Right renal cortex interstitium (tissue), 3 donors: ENCODE data around the gene MBD3L4. TPM values are rescaled to one million over a fixed set of nuclear protein-coding genes. Genes with fewer than 3 reads are reported as not detected.
A peak's percentile ranks its signal among the peaks of the same experiment; 100 is the strongest.
"Not testable (repeated sequence)": the region's sequence is repeated elsewhere in the genome, so short reads cannot be mapped to it uniquely, and the experiment has no call there.

Experiments used
- DNase-seq, 3 donors: peaks; one replicate each; pipeline ENCODE4 v3.0.0-alpha.2; 2013; ENCODE audit warnings: low read depth in 3 of 3, low spot score in 2 of 3
- polyA plus RNA-seq, 3 donors: library from polyadenylated mRNA; unstranded; fragments of 120-200 nt; gene quantifications; one replicate each; pipeline ENCODE4 v1.2.1, GENCODE V29; 2013; ENCODE audit not compliant: insufficient read length in 3 of 3

MBD3L4 gene
- polyA plus RNA-seq, 3 donors: not detected

DNA sequence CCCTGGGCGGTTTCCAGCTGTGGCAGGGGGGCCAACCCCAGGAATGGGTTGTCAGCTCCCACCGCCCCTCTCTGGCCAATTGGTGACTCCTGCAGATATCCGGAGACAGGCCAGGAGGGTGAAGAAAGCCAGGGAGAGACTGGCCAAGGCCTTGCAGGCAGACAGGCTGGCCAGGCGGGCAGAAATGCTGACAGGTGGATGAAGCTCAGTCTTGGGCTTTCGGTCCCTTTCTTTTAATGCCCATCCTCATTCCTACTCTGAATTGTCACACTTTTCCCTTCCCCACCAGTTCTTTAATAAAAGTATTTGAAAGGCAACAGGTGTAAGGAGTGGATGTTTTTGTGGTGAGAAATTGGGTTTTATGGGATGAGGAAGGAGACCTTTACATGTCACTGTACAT lies 11.4 kb upstream of the MBD3L4 start:
- not testable (repeated sequence) for DNase-seq

DNA sequence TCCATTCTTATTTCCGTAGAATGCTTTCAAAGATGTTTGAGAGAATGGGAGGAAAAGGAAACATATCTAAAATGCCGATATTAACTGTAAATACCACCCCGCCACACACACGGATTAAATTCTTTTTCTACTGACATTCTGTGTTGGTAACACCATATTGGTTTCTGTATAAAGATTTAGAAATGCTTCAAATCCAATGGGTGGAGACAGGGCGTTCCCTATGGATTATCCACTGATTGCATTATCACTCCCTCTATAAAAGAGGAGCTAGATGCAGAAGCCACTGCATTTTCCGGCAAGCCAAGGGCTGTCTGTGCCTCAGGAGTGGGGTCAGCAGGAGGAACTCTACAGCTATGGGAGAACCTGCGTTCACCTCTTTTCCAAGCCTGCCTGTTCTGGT lies 9.0 kb upstream of the MBD3L4 start, which contains the start of gene MBD3L2:
MBD3L2 (plus strand) TSS at position 301 of the 400 bp plus-strand sequence; CDS start at position 354, 53 bp downstream.
- not testable (repeated sequence) for DNase-seq

DNA sequence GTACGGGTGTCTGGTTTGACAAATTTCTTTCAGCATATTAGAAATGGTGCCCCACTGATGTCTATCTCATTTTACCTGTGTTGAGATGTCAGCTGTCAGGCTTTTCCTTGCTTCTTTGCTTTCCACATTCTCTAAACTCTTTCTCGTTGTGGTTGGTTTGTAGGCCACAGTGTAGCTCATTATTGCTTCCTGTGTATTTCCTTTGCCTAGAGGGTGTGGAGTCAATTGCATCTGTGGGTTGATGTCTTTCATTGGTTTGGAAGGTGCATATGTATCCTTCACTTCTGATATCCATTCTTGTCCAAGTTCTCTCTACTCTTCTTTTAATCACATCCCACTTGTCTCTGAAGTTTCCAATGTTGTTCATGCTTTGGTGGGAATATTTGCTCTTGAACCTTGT lies 1.6 kb upstream of the MBD3L4 start:
- DNase-seq: not testable (repeated sequence)

DNA sequence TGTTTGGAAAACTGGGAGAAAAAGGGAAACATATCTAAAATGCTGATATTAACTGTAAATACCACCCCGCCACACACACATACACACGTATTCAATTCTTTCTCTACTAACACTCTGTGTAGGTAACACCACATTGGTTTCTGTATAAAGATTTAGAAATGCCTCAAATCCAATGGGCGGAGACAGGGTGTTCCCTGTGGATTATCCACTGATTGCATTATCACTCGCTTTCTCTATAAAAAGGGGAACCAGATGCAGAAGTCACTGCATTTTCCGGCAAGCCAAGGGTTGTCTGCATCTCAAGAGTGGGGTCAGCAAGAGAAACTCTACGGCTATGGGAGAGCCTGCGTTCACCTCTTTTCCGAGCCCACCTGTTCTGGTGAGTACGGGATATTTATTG lies 9.7 kb downstream of the MBD3L4 start, which contains the start of gene MBD3L5:
MBD3L5 (plus strand) TSS at position 301 of the 400 bp plus-strand sequence; CDS start at position 335, 34 bp downstream.
- DNase-seq: not testable (repeated sequence)

DNA sequence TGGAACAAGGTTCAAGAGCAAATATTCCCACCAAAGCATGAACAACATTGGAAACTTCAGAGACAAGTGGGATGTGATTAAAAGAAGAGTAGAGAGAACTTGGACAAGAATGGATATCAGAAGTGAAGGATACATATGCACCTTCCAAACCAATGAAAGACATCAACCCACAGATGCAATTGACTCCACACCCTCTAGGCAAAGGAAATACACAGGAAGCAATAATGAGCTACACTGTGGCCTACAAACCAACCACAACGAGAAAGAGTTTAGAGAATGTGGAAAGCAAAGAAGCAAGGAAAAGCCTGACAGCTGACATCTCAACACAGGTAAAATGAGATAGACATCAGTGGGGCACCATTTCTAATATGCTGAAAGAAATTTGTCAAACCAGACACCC lies 11.2 kb downstream of the MBD3L4 start:
- not testable (repeated sequence) for DNase-seq

DNA sequence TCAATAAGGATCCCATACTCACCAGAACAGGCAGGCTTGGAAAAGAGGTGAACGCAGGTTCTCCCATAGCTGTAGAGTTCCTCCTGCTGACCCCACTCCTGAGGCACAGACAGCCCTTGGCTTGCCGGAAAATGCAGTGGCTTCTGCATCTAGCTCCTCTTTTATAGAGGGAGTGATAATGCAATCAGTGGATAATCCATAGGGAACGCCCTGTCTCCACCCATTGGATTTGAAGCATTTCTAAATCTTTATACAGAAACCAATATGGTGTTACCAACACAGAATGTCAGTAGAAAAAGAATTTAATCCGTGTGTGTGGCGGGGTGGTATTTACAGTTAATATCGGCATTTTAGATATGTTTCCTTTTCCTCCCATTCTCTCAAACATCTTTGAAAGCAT lies 18.6 kb downstream of the MBD3L4 start, which contains the start of gene MBD3L2B:
MBD3L2B (minus strand) TSS at position 101 of the 400 bp plus-strand sequence; CDS start at position 67, 34 bp downstream.
- DNase-seq: not testable (repeated sequence)

DNA sequence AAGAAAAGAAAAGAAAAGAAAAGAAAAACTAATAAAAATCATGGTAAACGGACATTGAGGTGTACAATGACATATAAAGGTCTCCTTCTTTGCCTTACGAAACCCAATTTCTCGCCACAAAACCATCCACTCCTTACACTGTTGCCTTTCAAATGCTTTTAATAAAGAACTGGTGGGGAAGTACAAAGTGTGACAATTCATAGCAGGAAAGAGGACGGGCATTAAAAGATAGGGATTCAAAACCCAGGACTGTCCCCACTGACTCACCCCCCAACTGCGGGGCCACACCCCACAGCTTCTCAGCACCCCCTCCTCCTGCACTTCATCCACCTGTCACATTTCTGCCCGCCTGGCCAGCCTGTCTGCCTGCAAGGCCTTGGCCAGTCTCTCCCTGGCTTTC lies 21.2 kb downstream of the MBD3L4 start:
- DNase-seq: no peak

DNA sequence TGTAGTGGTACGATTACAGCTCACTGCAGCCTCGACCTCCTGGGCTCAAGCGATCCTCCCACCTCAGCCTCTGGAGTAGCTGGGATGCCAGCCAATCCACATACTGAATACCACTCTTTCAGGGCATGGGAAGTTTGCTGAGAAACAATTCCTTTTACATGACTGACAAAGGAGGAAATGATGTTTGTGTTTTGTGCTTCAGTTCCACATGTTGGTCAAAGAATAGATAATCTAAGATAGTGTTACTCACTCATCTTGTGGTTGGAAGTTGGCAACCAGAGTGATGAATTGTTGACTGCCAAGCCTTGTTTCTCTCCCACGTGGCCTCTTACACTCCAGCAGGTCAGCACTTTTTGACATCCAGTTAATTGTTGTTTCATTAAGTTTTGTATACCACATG lies 26.3 kb downstream of the MBD3L4 start:
- DNase-seq: no peak

DNA sequence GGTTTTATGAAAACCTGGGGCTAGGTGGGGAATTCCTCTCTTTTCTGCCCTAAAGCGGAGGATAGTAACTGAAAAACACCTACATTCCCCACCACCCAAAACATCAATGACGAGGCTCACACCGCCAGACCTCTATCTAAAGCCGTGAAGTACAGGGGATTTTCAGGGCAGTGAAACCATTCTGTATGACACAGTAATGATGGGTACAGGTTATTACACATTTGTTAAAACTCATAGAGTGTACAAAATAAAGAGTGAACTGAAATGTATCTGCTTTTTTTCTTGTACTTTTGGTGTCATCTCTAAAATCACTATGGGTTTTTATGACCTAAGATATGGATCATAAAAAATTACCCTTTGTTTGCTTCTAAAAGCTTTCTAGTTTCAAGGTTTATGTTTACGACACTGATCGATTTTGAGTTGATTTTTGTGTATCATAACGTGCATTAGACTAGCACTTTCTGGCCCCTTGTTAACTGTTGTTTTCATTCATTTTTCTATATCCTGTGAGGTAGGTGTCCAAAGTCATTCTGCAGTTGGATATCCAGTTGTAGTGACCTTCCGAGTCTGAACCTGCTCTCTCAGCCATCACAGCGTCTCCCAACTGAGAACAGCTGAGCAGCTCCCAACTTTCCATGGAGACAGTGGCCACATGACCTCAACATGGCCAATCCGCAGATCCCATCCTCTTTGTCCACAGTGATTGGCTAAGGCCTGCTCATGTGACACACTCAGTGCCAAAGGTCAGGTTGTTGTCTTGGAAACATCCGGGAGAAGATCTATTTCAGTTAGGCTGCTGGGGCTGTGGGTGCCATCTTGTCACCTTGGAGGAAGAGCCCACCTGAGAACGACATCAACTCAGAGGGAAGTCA lies 29.0 kb downstream of the MBD3L4 start:
- DNase-seq: no peak

DNA sequence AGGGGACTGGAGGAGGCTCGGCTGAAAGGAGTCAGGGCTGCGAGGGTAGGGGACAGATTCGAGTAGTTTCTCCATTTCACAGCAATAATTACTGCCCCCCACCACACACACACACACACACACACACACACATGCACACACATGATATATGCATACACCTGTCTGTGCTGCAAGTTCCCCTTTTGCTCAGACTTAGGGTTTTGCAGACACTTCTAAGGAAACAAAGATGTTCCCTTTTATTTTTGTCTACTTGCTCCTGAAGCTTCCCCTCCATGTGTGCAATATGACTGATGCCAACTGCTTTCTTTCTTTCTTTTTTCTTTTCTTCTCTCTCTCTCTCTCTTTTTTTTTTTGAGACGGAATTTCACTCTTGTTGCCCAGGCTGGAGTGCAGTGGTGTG lies 32.1 kb downstream of the MBD3L4 start:
- DNase-seq: no peak

DNA sequence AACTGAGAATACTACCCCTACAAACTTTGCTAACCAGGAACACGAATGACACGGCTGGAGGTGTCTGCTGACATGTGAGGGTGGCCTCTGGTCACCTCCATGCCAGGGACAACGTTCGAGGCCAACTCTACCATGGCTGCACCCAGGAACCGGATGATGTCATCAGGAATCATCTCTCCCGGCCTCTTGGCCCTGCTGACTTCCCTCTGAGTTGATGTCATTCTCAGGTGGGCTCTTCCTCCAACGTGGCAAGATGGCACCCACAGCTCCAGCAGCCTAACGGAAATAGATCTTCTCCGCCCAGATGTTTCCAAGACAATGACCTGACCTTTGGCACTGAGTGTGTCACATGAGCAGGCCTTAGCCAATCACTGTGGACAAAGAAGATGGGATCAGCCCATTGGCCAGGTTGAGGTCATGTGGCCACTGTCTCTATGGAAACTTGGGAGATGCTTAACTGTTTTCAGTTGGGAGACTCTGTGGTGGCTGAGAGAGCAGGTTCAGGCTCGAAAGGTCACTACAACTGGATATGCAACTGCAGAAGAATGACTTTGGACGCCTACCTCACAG lies 33.8 kb downstream of the MBD3L4 start:
- no peak for DNase-seq

DNA sequence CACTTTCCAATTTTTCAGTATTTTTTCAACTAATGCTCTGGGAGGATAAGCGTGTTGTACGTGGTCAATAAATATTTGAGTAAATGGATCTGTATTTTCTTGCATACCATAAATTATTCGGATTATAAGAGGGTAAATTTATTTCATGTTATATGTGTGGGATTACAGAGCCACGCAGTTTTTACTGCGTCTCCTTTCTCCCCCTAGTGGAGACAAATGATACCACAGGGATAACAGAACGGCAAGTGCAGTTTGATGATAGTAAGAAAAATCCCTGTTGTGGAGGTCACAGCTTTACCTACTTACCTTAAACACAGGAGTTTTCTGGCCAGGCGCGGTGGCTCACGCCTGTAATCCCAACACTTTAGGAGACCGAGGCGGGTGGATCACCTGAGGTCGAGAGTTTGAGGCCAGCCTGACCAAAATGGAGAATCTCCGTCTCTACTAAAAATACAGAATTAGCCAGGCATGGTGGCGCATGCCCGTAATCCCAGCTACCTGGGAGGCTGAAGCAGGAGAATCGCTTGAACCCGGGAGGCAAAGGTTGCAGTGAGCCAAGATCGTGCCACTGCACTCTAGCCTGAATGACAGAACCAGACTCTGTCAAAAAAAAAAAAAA lies 35.6 kb downstream of the MBD3L4 start:
- peak in 1 of 3 donors; percentile 5 for DNase-seq

DNA sequence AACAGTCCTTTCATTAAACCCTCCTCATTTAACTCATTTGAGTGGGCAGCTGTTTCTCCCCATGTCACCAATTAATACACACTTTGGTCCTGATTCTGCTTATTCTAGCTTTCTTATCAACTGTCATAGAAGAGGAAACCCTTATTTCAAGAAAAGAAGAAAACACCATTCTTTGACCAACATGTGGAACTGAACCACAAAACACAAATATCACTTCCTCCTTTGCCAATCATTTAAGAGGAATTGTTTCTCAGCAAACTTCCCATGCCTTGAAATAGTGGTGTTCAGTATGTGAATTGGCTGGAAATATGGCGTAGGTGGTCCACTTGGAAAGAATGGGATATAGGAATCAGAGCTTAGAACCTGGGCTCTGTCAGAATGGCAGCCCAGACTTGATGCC lies 39.2 kb downstream of the MBD3L4 start:
- DNase-seq: no peak

DNA sequence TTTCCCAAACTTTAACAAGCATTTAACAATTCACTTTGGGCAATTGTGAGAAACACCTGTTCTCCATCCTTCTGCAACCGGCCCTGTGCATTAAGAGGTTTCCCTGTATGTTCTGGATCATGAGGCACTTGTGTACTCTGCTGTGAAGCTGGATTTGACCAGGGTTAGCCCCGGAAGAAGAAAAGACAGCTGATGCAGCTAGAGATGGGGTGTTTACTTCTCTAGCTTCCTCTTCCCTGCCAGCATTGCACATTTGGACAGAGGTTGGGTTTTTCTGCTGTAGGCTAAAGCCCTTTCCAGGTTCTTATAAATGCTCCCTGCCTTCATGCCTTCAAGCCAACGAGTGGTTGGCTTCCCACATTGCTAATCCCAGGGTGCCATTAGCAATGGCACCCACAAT lies 39.6 kb downstream of the MBD3L4 start:
- DNase-seq: no peak

DNA sequence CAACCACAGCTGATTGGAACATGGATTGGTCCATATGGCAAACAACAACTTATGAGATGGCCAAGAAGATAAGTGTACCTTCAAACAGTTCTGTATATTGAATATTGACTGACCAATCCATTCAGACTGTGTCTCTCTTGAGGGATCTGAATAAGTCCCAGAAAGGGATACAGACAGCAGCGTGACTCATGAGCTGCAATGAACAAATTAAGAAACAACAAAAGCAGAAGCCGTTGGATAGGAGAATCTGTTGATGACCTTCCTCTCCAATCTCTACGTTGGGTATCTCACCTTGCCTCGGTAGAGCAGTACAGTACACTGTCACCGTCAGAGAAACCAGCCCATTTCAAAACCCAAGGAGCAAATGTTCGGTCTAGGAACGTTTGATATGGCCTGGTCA lies 40.0 kb downstream of the MBD3L4 start:
- DNase-seq: no peak

DNA sequence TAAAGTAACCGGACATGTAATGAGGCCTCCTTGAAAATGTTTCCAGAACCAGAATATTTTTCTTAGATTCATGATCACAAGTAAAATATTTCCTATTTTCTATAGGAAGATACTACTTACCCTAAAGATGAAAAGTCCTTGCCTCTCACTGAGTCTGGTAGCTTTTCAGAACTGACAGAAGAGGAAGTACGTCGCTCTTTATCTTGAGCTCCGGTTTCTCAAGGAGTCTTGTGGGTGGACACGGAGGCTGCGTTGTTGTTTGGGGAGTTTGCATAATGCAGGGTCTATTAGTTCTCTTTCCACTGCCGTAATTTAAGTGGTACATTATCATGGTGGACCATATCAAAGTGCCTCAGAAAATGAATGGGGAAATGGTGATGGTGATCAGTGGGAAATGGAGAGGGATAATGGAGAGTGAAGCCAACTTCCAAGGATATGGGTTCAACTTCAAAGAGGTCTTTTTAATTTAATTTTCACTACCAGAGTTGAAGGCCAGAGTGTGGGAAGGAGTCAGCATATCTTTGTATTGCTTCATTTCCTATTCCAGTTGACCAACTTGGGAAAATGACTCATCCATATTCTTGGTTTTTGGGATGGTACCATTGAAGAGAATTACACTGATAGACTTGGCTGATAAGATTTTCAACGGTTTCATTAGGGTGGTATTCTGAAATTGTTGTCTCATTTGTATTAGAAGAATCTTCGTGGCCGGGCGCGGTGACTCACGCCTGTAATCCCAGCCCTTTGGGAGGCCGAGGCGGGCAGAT lies 42.1 kb downstream of the MBD3L4 start:
- DNase-seq: no peak

DNA sequence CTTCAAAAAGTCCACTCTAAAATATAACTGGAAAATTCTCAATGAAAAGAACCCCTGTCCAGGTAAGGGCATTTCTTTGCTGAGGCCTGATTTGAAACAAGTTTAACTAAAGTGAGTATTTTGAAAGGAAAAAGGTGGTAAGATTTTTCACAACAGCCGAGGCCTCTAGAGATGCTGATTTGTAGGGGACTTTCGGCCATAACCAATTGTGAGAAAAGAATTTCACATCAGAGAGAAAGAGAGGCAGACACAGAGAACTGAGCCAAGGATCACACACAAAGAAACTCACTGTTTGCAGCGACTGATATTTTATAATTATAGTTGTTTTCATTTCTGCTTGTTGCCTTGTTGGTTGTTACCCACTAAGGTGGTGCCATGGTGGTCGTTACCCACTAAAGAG lies 43.2 kb downstream of the MBD3L4 start:
- DNase-seq: no peak

DNA sequence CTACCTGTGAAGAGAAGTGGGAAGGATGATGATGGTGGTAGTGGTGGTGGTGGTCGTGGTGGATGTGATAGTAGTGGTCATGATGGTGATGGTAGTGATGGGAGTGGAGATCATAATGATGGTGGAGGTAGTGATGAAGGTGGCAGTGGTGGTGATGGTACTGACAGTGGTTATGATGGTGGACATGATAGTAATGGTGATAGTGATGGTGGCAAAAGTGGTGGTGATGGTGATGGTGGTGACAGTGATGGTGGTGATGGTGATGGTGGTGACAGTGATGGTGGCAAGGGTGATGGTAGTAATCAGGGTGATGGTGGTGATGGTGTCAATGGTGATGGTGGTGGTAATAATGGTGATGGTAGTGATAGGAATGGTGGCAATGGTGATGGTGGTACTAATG lies 44.9 kb downstream of the MBD3L4 start:
- DNase-seq: no peak

DNA sequence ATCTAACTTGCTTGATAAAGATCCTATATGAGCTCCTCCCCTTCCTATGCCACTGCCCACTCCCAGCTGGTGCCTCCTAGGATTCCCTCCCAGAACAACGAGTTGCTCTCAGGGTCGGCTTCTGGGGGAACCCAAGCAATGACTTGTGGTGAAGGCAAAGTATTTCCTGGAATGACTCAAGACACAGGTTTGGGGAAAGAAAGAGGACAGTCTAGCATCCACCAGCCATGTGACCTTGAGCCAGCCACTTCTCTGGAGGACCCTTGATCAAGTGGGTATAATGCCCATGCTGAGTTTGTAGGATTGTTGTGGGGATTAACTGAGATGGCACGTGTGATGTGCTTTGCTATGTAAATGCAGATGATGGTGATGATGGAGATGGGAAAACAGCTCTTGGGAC lies 51.7 kb downstream of the MBD3L4 start:
- DNase-seq: no peak

DNA sequence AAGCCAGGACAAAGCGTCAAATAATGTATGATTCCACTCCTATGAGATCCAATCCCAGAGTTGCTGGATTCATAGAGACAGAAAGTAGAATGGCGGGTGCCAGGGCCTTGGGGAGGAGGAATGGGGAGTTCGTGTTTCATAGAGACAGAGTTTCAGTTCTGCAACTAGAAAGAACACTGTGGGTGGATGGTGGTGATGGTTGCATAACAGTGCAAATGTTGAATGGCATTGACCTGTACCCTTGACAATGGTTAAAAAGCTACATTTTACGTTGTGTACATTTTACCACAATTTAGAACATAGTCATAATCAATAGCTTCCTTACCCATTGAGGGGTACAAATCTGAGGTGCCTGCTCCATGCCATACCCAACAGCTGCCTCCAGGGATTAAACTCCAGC lies 52.1 kb downstream of the MBD3L4 start:
- no peak for DNase-seq
